D721Med (cell line): ENCODE measurements around the gene CNIH3.

Source experiments
- DNase-seq: peaks from one replicate; pipeline ENCODE4 v3.0.0; 2011; ENCODE audit warnings: low spot score; ENCODE audit not compliant: insufficient read length
- FAIRE-seq: peaks from 2 replicates; lab custom pipeline; 2011; peaks lifted over from hg19 to GRCh38; lab: Jason Lieb, UNC
- CTCF ChIP-seq: IDR thresholded peaks from 2 replicates; pipeline ENCODE4 v1.5.1; 2012; ENCODE audit warnings: mild to moderate bottlenecking, control low read depth; ENCODE audit not compliant: insufficient read depth; ENCODE audit errors: missing control alignments

CNIH3 gene

GRCh38 chr1:224784265-224785039 is 168.3 kb downstream of the CNIH3 start:
- DNase-seq, result no peak
- no peak for FAIRE-seq
- TF ChIP-seq CTCF, result no peak

GRCh38 chr1:224785040-224785328 is 168.9 kb downstream of the CNIH3 start:
- no peak for TF ChIP-seq CTCF
- DNase-seq (no peak), FAIRE-seq (no peak)

- DNase-seq, result no peak
- no peak for FAIRE-seq
- no peak for TF ChIP-seq CTCF
These were observed 169.5 kb downstream of the CNIH3 start for GRCh38 chr1:224785622-224786021.

GRCh38 chr1:224786533-224787250 is 170.6 kb downstream of the CNIH3 start:
- FAIRE-seq (no peak), DNase-seq (no peak)
- no peak for TF ChIP-seq CTCF

GRCh38 chr1:224789311-224789710 is 173.2 kb downstream of the CNIH3 start:
- FAIRE-seq (no peak), DNase-seq (no peak)
- no peak for TF ChIP-seq CTCF
